HEK293T (cell line): ENCODE data around the gene CIP2A.

Experiments
- CTCF ChIA-PET: fragments of 350-600 bp; formaldehyde crosslinking; extraction: SDS; loops from one replicate; lab custom pipeline; 2021; ENCODE audit warnings: antibody characterized with exemption, inconsistent platforms; lab: Yijun Ruan, JAX
- POLR2A ChIA-PET: fragments of 350-600 bp; formaldehyde crosslinking; extraction: SDS; loops from one replicate; lab custom pipeline; 2020; ENCODE audit warnings: antibody characterized with exemption, inconsistent platforms; lab: Yijun Ruan, JAX
- DNase-seq: peaks from one replicate; pipeline ENCODE4 v3.0.0; 2012; ENCODE audit warnings: mixed read lengths; ENCODE audit errors: extremely low spot score
- ARNT ChIP-seq: fragments of 450-650 bp; IDR thresholded peaks from 2 replicates; pipeline ENCODE4 v1.6.1; 2017; ENCODE audit warnings: mild to moderate bottlenecking
- BHLHE40 ChIP-seq: fragments of 450-650 bp; IDR thresholded peaks from 2 replicates; pipeline ENCODE4 v1.6.1; 2016; ENCODE audit warnings: mild to moderate bottlenecking, moderate library complexity, borderline replicate concordance
- CTBP1 ChIP-seq: fragments of 450-650 bp; IDR thresholded peaks from 2 replicates; pipeline ENCODE4 v1.6.1; 2016; ENCODE audit warnings: borderline replicate concordance
- ELF4 ChIP-seq: fragments of 450-650 bp; IDR thresholded peaks from 2 replicates; pipeline ENCODE4 v1.6.1; 2017; ENCODE audit warnings: antibody characterized with exemption
- FOXA1 ChIP-seq: fragments of 450-650 bp; IDR thresholded peaks from 2 replicates; pipeline ENCODE4 v1.6.1; 2016; ENCODE audit warnings: mild to moderate bottlenecking
- FOXK2 ChIP-seq: fragments of 450-650 bp; IDR thresholded peaks from 2 replicates; pipeline ENCODE4 v1.6.1; 2016; ENCODE audit warnings: mild to moderate bottlenecking
- FOXM1 ChIP-seq: fragments of 450-650 bp; IDR thresholded peaks from 2 replicates; pipeline ENCODE4 v1.6.1; 2017; ENCODE audit warnings: mild to moderate bottlenecking, borderline replicate concordance
- HDGF ChIP-seq: fragments of 450-650 bp; IDR thresholded peaks from 2 replicates; pipeline ENCODE4 v1.6.1; 2017; ENCODE audit warnings: antibody characterized with exemption, borderline replicate concordance
- L3MBTL2 ChIP-seq: fragments of 450-650 bp; conservative IDR thresholded peaks from 2 replicates; pipeline ENCODE4 v1.6.1; 2016; ENCODE audit warnings: mild to moderate bottlenecking
- LEF1 ChIP-seq: fragments of 450-650 bp; IDR thresholded peaks from 2 replicates; pipeline ENCODE4 v1.6.1; 2017; ENCODE audit warnings: mild to moderate bottlenecking, borderline replicate concordance
- NFRKB ChIP-seq: fragments of 450-650 bp; IDR thresholded peaks from 2 replicates; pipeline ENCODE4 v1.6.1; 2016; ENCODE audit warnings: mild to moderate bottlenecking, moderate library complexity
- SP1 ChIP-seq: fragments of 450-650 bp; IDR thresholded peaks from 2 replicates; pipeline ENCODE4 v1.6.1; 2017
- SUZ12 ChIP-seq: fragments of 450-650 bp; IDR thresholded peaks from 2 replicates; pipeline ENCODE4 v1.6.1; 2016; ENCODE audit warnings: mild to moderate bottlenecking
- TARDBP ChIP-seq: fragments of 450-650 bp; IDR thresholded peaks from 2 replicates; pipeline ENCODE4 v1.6.1; 2016
- ZNF384 ChIP-seq: fragments of 450-650 bp; IDR thresholded peaks from 2 replicates; pipeline ENCODE4 v1.6.1; 2016
- TF ChIP-seq, protein P1 (sequence below): fragments of 450-650 bp; IDR thresholded peaks from 2 replicates; pipeline ENCODE4 v1.6.1; 2016

The CIP2A gene

DNA sequence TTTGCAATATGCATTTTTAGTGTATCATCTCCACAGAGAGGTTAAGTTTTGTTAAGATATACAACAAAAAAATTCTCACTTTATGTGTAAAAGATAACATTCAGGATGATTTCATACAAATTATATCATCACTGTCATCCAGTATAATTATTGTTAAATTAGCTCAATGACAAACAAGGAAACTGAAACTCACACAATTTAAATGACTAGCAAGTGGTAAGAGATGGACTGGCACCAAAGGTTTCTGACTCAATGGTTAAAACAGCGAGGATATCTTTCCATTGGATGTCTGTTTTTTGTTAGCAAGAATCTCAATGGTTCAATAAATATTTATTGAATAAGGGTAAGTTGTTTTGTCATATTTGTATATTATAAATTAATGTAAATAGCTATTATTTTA is 22.6 kb downstream of the CIP2A start:
- ChIA-PET POLR2A (interaction anchor here (2.1 kb wide), 1 partner anchor 22 kb away, joined by 6 read pairs; the partner anchor contains the start of genes CIP2A and DZIP3), CTCF (no interaction called here)
- TF ChIP-seq, protein P1, sequence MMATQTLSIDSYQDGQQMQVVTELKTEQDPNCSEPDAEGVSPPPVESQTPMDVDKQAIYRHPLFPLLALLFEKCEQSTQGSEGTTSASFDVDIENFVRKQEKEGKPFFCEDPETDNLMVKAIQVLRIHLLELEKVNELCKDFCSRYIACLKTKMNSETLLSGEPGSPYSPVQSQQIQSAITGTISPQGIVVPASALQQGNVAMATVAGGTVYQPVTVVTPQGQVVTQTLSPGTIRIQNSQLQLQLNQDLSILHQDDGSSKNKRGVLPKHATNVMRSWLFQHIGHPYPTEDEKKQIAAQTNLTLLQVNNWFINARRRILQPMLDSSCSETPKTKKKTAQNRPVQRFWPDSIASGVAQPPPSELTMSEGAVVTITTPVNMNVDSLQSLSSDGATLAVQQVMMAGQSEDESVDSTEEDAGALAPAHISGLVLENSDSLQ, result no peak
- TF ChIP-seq FOXK2, result no peak
- no peak for TF ChIP-seq SUZ12
- TF ChIP-seq ZNF384, result no peak
- no peak for TF ChIP-seq BHLHE40
- TF ChIP-seq ELF4, result no peak
- no peak for TF ChIP-seq FOXA1
- no peak for TF ChIP-seq ARNT
- no peak for DNase-seq

DNA sequence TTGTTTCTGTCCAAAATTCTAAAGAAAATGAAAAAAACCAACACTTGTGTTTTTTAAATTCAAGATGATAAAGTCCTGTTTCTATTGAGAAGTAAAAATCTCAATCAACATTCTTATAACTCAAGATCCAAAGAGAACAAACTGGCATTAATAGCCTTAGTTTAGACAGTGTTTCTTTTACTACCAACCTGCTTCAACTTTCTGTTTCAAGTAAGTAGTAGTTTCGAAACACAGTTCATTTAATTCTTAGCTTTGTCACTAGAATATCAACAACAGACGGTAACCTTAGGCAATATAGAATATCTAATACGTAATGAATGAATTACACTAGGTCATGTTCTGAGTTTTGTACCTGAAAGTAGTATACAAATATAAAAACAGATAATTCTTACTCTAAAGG is 23.7 kb downstream of the CIP2A start:
- no peak for TF ChIP-seq ZNF384
- POLR2A ChIA-PET, result interaction anchor here (2.1 kb wide), 1 partner anchor 23 kb away, joined by 6 read pairs; the partner anchor contains the start of genes CIP2A and DZIP3
- DNase-seq, result no peak
- CTCF ChIA-PET, result no interaction called here

DNA sequence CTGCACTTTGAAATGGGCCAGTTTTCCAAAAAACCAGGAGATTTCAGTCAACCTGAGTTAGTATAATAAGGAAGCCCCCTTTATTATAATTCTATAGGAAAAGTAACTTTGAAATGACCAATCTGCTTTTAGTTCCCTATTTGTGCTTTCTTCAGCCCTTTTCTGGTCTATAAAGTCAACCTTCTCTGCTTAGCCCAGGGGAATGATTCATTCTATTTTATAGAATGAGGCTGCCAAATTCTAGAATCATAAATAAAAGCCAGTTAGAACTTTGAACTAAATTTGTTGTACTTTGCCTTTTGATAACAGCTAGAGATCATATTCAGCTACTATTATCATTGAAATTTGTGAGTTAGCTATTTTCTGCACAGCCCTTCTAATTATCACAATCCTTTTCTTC is 24.7 kb downstream of the CIP2A start:
- ChIA-PET POLR2A (no interaction called here), CTCF (no interaction called here)
- no peak for TF ChIP-seq BHLHE40
- TF ChIP-seq SUZ12, result no peak
- no peak for TF ChIP-seq FOXM1
- TF ChIP-seq ELF4, result no peak
- no peak for TF ChIP-seq L3MBTL2
- DNase-seq, result no peak

DNA sequence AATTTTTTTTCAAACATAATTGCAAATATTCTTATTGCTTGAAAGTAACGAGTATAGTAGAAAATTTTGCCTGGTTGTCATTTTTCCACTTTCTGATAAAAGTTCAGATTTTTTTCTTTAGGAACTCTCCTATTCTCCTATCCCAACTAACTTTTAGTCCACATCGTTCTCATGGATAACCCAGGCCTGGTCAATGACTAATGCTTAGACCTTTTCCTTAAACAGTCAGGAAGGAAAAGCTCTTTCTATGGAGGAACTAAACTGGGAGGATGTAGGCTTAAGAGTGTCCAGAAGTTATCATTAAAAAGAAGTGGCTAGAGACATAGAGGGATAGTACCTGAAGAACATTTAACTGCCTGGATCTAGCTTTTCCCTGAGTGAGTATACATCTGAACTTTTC is 26.7 kb downstream of the CIP2A start:
- CTCF ChIA-PET, result no interaction called here
- TF ChIP-seq ELF4 (no peak), ARNT (no peak)
- no peak for DNase-seq
- POLR2A ChIA-PET, result no interaction called here

DNA sequence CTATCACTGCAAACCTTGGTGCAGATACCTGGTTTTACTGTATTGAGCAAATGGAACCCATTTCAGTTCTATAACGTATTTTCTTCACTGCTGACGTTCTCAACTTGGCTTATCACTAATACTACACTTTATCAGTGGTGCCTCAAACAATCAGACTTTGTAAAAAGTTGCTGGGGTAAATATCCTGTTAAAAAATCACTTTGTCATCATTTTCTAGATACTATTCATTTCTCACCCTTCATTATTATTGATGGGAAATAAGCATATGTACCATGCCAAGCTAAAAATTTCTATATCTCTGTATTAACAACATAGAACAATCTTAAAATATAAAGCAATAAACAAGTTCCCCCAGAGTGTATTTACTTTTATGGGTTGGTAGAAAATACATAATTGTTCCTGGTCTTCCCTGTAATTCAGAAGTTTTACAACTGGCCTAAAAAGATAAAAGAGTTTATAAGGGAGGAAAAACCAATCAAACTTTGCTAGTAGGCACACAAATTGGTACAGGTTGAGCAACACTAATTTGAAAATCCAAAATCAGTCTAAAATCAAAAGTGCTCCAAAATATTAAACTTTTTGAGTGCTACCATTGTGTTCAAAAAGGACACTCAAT is 33.2 kb downstream of the CIP2A start:
- no peak for DNase-seq
- ChIA-PET POLR2A (no interaction called here), CTCF (no interaction called here)
- no peak for TF ChIP-seq TARDBP

DNA sequence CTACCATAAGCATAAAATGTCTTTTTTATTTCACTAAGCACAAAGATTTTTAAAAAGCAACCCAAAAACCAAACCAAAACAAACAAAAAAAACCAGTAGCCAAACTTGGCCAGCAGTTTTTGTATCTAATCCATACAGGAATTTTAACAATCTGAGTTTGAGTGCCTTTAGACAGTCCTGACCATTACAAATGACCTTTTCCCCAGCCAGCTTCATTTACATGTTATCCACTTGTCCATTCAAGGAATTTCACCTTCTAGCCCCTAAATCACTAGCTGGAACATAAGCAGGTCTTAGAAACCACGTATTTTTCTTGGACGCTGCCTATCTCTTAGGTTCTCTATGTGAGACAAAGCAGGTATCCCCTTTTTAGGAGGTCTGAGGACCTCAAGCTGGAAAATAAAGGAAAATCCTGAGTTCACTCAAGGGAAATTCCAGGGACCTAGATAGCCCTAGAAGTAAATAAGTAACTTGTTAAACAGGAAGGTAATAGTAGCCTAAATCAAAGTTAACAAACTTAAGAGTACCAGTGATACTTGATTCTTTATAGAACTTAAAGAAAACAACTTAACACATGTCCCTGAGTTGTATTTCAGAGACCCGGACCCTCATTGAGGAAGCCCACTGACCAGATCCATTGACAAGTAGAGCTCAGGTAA is 34.2 kb downstream of the CIP2A start:
- no peak for DNase-seq
- CTCF ChIA-PET, result no interaction called here
- POLR2A ChIA-PET, result no interaction called here
- TF ChIP-seq SP1, result no peak
- TF ChIP-seq FOXM1, result no peak
- TF ChIP-seq, protein P1, result no peak
- no peak for TF ChIP-seq BHLHE40
- no peak for TF ChIP-seq NFRKB
- TF ChIP-seq HDGF, result no peak
- TF ChIP-seq ZNF384, result no peak
- TF ChIP-seq TARDBP, result no peak
- TF ChIP-seq LEF1, result no peak
- no peak for TF ChIP-seq FOXK2
- TF ChIP-seq ELF4, result no peak
- TF ChIP-seq FOXA1, result no peak
- no peak for TF ChIP-seq ARNT
- no peak for TF ChIP-seq CTBP1
- TF ChIP-seq SUZ12, result no peak
- no peak for TF ChIP-seq L3MBTL2

DNA sequence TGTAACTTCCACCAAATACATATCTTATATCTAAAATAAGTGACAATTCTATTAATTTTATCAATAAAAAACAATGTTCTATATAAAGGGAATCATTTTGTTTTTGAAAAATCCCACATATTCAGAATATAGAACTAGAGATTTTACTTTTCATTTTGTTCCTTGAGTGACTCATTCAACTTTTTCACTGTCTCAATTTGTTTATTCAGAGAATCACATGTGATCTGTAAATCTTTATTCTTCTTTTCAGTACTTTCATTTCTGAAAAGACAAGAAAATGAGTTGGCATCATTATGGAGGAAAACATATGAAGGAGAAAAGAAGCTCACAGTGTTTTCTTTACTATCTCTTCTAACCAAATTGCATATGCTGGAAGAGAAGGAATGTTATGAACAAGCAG is 35.0 kb downstream of the CIP2A start:
- CTCF ChIA-PET, result no interaction called here
- DNase-seq, result no peak
- POLR2A ChIA-PET, result no interaction called here
- TF ChIP-seq LEF1 (no peak), CTBP1 (no peak), ARNT (no peak), HDGF (no peak), NFRKB (no peak), ZNF384 (no peak)
